ENCODE data around the gene FAM131C. TPM values are rescaled to one million over a fixed set of nuclear protein-coding genes. Genes with fewer than 3 reads are reported as not detected.
A peak's percentile ranks its signal among the peaks of the same experiment; 100 is the strongest.

FAM131C gene
- total RNA-seq, 6 donors from 2014 or later, result 0.13 TPM; not detected in 5

DNA sequence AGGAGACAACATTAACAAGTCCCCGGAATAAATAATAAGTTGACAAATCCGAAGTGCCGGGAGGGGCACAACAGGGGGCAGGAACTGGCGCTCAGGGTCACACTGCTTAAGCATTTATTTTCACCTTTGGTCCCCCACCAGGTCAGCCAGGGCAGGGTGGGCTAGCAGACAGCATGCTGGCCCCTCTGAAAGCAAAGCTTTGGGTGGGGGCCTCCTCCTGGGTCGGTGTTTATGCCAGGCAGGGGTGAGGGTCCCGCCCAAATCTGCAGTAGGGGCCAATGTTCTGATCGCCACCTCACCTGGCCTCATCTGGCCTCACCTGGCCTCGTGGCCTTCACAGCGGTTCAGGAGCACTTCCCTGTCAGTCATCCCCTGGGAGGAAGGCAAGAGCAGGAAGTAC is 8.2 kb upstream of the FAM131C start:
- peaks cover 5 to 14% (median 6%) of the 10 kb centered on the region in 4 donors for H3K4me1 ChIP-seq
- 88 to 94% methylated on average over 4 to 9 of the region's 9 CpGs for WGBS, 2 donors
- DNase-seq, result peak in 1 of 2 donors; percentile 25
- H3K36me3 ChIP-seq, result no peaks in the 10 kb centered on the region
- TF ChIP-seq EP300 (IDR thresholded peaks at IDR 0.05) (no peak), POLR2A (IDR thresholded peaks at IDR 0.05) (no peak), POLR2AphosphoS5 (IDR thresholded peaks at IDR 0.05) (no peak)
- TF ChIP-seq, protein P1, sequence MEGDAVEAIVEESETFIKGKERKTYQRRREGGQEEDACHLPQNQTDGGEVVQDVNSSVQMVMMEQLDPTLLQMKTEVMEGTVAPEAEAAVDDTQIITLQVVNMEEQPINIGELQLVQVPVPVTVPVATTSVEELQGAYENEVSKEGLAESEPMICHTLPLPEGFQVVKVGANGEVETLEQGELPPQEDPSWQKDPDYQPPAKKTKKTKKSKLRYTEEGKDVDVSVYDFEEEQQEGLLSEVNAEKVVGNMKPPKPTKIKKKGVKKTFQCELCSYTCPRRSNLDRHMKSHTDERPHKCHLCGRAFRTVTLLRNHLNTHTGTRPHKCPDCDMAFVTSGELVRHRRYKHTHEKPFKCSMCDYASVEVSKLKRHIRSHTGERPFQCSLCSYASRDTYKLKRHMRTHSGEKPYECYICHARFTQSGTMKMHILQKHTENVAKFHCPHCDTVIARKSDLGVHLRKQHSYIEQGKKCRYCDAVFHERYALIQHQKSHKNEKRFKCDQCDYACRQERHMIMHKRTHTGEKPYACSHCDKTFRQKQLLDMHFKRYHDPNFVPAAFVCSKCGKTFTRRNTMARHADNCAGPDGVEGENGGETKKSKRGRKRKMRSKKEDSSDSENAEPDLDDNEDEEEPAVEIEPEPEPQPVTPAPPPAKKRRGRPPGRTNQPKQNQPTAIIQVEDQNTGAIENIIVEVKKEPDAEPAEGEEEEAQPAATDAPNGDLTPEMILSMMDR (IDR thresholded peaks at IDR 0.05), result no peak
- H3K4me3 ChIP-seq, result no peak overlapping the region
- no peaks in the 10 kb centered on the region for H3K9me3 ChIP-seq
- no peak for ATAC-seq (ENCODE audit: low FRiP score in 2 of 2)
- H3K27me3 ChIP-seq, result no peaks in the 10 kb centered on the region
- no peak overlapping the region for H3K27ac ChIP-seq

DNA sequence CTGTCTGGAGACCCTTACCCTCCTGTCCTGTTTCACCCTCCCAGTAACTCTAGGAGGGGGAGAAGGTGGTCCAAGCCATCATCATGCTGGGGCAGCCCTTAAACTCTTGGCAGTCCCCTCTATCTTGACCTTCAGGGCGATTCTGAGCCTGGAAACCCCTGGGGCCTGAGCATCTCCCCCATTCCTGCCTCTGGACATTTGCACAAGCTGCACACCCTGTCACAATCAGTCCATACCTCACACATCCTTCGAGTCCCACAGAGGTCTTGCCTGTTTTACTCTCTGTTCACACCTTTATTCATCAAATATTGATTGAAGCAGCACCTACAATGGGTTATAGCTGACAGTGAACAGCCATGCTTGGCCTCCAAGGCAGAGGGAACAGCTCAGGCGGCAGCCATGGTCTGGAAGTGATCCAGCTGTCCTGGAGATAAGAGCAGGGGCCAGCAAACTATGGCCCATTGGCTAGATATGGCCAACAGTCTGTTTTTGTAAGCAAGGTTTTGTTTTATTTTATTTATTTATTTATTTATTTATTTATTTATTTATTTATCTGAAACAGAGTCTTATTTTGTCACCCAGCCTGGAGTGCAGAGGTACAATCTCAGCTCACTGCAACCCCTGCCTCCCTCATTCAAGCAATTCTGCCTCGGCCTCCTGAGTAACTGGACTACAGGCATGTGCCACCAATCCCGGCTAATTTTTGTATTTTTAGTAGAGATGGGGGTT is 7.1 kb upstream of the FAM131C start:
- no peak for ATAC-seq (ENCODE audit: low FRiP score in 2 of 2)

DNA sequence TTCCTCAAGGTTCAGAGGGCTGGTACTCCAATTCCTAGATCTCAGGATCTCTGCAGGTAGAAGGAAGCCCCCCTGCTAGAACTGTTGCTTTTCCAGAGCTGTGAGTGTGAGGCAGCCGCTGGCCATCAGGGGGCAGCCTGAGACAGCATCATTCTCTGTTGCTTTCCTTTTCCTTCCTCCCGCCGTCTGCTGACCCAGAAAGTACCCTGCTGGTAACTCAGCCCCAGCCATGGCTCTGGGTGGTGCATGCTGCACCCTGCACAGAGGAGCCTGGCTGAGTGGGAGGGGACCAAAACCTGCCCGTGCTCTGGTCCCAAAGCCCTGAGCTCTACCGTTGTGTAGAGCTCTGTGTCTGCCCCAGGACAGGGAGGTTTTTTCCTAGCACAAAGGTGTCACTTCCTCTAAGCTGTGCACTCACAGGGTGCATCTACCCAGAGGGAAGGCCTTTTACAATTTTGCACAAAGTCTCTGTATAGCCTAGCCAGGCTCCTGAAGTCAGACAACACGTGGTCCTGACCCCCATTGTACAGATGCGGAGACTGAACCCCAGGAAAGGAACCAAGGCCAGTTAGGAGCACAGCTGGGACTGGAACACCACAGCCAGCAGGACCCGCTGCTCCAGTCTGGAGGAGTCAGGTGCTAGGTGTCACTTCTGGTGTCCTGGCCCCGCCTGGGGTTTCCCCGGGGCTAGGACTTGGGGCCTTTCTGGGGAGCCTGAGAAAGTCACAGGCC is 5.6 kb upstream of the FAM131C start:
- peak; percentile 70 to 84 for DNase-seq
- WGBS, 2 donors, result 0 to 33% methylated on average over 5 to 10 of the region's 10 CpGs
- Histone ChIP-seq H3K27me3 (no peaks in the 10 kb centered on the region), H3K36me3 (no peaks in the 10 kb centered on the region), H3K4me1 (peaks cover 5 to 14% (median 6%) of the 10 kb centered on the region in 4 donors), H3K27ac (no peak overlapping the region), H3K4me3 (peak overlapping the region in 1 of 4 donors; percentile 20), H3K9me3 (no peaks in the 10 kb centered on the region)
- ATAC-seq (ENCODE audit: low FRiP score in 2 of 2), result peak; percentile 78 to 85
- TF ChIP-seq, protein P1 (IDR thresholded peaks at IDR 0.05), result peak; percentile 86 to 95 (median 92)
- no peak for TF ChIP-seq POLR2AphosphoS5 (IDR thresholded peaks at IDR 0.05)
- TF ChIP-seq POLR2A (IDR thresholded peaks at IDR 0.05), result no peak
- TF ChIP-seq EP300 (IDR thresholded peaks at IDR 0.05), result no peak

More for the DNA sequence above, 7.1 kb upstream of the FAM131C start:
- TF ChIP-seq POLR2A (IDR thresholded peaks at IDR 0.05) (no peak), EP300 (IDR thresholded peaks at IDR 0.05) (no peak), POLR2AphosphoS5 (IDR thresholded peaks at IDR 0.05) (no peak)
- TF ChIP-seq, protein P1 (IDR thresholded peaks at IDR 0.05), result no peak
- WGBS, 2 donors, result 91 to 94% methylated on average over 5 of the region's 5 CpGs
- Histone ChIP-seq H3K36me3 (no peaks in the 10 kb centered on the region), H3K4me3 (no peak overlapping the region), H3K4me1 (peaks cover 5 to 14% (median 6%) of the 10 kb centered on the region in 4 donors), H3K27me3 (no peaks in the 10 kb centered on the region), H3K9me3 (no peaks in the 10 kb centered on the region), H3K27ac (no peak overlapping the region)
- DNase-seq, result no peak

DNA sequence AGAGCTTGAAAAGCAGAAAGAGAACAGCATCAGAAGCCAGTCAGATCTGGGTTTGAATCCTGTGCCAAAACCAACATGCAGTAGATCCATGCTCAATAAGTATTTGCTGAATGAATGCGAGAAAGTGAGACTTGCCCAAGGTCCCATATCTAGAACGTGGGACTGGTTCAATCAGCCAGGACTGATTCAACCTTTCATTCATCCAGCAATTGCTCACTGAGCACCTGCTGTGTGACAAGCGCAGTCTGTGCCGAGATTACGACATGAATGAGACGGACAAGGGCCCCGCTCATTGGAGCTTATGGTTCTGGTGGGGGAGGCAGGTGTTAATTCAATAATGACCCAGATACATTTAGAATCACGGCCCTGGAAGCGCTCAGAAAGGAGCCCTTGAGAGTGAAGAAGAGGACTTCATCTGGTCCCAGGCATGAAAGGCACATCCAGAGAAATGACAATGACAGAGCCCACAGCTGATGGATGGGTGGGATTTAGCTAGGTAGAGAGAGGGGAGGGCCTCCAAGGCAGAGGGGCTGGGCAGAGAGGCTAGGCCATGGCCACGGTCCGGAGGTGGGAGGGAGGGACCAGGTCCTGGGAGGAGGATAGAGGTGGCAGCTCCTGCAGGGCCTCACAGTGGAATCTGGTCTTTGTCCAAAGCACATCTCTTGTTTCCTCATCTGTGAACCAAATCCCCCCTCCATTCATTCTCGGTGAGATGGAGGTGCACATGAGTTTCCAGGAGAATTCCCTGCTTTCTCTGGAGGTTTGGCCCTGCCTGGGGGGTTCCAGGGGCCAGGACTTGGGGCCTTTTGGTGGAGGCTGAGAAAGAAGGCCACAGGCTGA is 4.2 kb upstream of the FAM131C start:
- Histone ChIP-seq H3K4me1 (peaks cover 13 to 24% (median 17%) of the 10 kb centered on the region in 4 donors), H3K9me3 (no peaks in the 10 kb centered on the region), H3K27ac (no peak overlapping the region), H3K4me3 (no peak overlapping the region), H3K27me3 (peaks cover 0 to 8% (median 7%) of the 10 kb centered on the region in 4 donors), H3K36me3 (no peaks in the 10 kb centered on the region)
- DNase-seq (no peak), ATAC-seq (ENCODE audit: low FRiP score in 2 of 2) (no peak)
- WGBS, 2 donors, result 86% methylated on average over 12 of the region's 12 CpGs
- TF ChIP-seq, protein P1 (IDR thresholded peaks at IDR 0.05), result no peak
- no peak for TF ChIP-seq POLR2A (IDR thresholded peaks at IDR 0.05)
- no peak for TF ChIP-seq EP300 (IDR thresholded peaks at IDR 0.05)

All from upper lobe of left lung (tissue), 6 donors.